H1 (cell line): ENCODE measurements around the gene KIF21A. TPM values are rescaled to one million over a fixed set of nuclear protein-coding genes. Genes with fewer than 3 reads are reported as not detected.

Experiments used
- EZH2 ChIP-seq: fragments of 200-600 bp; sonication (generic); IDR thresholded peaks from 2 replicates; pipeline ENCODE4 v1.7.1; 2012; ENCODE audit warnings: low read depth, mild to moderate bottlenecking, moderate library complexity, low read length, inconsistent platforms; ENCODE audit not compliant: severe bottlenecking
- HDAC6 ChIP-seq: IDR thresholded peaks from one replicate; pipeline ENCODE4 v1.7.1; 2012; ENCODE audit warnings: low read depth, mild to moderate bottlenecking, inconsistent platforms, low read length, moderate library complexity
- KDM4A ChIP-seq: IDR thresholded peaks from one replicate; pipeline ENCODE4 v1.7.1; 2012; ENCODE audit warnings: low read depth, mild to moderate bottlenecking, moderate library complexity, low read length, inconsistent platforms; ENCODE audit not compliant: severe bottlenecking
- polyA plus RNA-seq, 7 experiments: library from polyadenylated mRNA; depleted of rRNA in 3 of 7; stranded (reverse) in 5 of 7; unstranded in 2 of 7; fragments of >200 nt in 5 of 7; fragments of 200-250 nt in 2 of 7; gene quantifications; 1 replicate in 5 of 7; 2 replicates in 1 of 7; 4 replicates in 1 of 7; pipeline versions ENCODE4 v1.2.1 to v1.2.3, GENCODE V29; 2011 to 2013; ENCODE audit warnings: missing spikeins in 2 of 7, mixed read lengths in 2 of 7
- total RNA-seq: library from RNA; stranded (reverse); fragmentation: NEBNext Ultra II Directional; extraction: Animal tissue kit (Norgen Biotek cat#: 25700); gene quantifications from 2 replicates; pipeline ENCODE4 v1.2.1, GENCODE V29; 2021

KIF21A gene
- total and polyA plus RNA-seq, 2 of the 8 experiments (the other 6 are each of a cell fraction or from before 2014, with no cell fraction given), result 10.0 to 26.0 TPM

DNA sequence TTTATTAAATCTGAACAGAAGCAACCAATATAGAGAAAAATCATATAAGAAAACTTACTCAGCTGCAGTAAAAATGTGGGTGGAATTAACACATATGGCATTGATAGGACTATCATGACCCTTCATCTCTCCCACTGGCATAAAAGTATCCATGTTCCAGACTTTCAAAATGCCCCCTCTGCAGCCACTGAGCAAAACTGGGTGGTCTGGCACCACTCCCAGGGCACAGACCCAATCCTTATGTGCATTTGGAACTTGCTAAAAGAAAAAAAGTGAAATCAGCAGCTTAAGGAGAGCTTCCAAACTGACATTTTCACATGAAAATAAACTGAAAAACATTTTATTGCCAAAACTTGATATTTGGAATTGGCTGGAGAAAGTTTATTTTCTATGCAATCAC lies 141.5 kb downstream of the KIF21A start (continued):
- TF ChIP-seq EZH2 (no peak), KDM4A (no peak), HDAC6 (no peak)
